GM19452 (cell line): Measurements from ENCODE around the gene BACE1-AS.

Experiments
- ATAC-seq: cut with Tn5 transposase; IDR thresholded peaks from one replicate; pipeline ENCODE4 v1.9.1; 2021; ENCODE audit not compliant: unreplicated experiment

The BACE1-AS gene

GRCh38 chr11:117289795-117290194 lies 1.4 kb upstream of the BACE1-AS start:
- no peak for ATAC-seq

DNA sequence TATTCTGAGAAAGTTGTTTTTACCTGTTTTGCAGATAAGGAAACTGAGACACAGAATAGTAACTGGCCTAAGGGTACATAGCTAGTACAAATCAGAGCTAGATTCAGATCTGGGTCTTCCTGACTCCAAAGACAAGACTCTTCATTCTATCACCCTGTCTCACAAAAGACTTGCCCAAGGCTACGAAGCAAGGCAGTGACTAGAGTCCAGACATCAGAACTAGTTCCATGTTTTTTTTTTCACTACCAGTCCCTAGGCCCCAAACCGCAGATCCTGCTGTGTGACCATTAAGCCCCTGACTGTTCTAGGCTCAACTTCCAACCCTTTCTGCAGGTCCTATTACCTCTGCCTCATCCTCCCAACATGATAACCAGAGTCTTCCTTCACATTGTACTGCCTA lies 1.5 kb downstream of the BACE1-AS start:
- ATAC-seq, result no peak

- ATAC-seq, result no peak
These were observed 4.4 kb downstream of the BACE1-AS start for GRCh38 chr11:117295438-117296137.

DNA sequence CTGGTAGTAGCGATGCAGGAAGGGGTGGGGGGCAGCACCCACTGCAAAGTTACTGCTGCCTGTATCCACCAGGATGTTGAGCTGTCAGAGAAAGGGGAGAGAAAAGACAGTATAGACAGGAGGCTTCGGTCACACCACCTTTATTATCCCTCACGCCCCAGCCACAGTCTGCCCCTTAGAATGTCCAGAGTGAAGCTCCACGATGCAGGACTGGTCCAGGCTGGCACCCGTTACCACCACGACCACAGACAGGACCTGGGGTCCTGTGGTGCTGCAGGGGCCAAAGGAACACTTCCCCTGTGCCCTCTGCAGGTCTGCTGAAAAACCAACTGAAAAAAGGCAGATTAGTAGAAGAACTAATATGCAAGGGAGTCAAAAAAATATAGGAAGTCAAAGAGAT lies 5.7 kb downstream of the BACE1-AS start:
- ATAC-seq, result no peak

- no peak for ATAC-seq
These were observed 7.0 kb downstream of the BACE1-AS start for GRCh38 chr11:117298195-117298594.

- no peak for ATAC-seq
These were observed 8.5 kb downstream of the BACE1-AS start for GRCh38 chr11:117299351-117300282.

DNA sequence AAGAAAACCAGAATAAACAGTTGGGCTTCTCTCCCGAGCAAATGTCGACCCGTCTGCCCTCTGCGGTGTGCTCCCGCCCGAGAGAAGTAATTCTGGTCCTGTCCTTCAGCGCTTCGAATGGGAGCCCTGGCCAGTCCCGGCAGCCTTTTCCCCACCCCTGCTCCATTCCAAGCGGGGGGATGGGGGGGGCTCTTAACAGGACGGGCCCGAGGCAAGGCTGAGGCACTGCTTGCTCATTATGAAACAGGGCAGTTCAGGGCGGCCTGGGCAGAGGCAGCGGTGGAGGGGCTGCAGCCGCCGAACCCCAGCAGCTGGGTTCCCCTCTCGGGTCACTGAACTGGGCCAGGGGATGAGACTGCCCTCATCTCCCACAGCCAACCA lies 9.1 kb downstream of the BACE1-AS start:
- ATAC-seq, result no peak

GRCh38 chr11:117300773-117301172 lies 9.6 kb downstream of the BACE1-AS start:
- ATAC-seq, result no peak

DNA sequence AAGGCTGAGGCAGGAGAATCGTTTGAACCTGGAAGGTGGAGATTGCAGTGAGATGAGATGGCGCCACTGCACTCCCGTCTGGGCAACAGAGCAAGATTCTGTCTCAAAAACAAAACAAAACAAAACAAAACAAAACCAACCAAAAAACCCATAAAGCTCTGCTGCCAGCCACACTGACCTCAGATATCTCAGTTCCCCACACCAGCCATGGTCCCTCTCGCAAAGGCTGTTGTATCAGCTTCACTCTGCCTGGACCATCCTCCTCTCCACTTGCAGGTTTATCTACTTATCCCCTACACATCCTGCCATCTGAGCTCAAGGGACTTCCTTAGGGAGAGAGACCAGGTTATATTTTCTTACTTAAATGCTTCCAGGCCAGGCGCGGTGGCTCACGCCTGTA lies 11.1 kb downstream of the BACE1-AS start:
- no peak for ATAC-seq

GRCh38 chr11:117303101-117303500 lies 12.0 kb downstream of the BACE1-AS start:
- no peak for ATAC-seq

GRCh38 chr11:117303646-117304315 lies 12.6 kb downstream of the BACE1-AS start:
- no peak for ATAC-seq

DNA sequence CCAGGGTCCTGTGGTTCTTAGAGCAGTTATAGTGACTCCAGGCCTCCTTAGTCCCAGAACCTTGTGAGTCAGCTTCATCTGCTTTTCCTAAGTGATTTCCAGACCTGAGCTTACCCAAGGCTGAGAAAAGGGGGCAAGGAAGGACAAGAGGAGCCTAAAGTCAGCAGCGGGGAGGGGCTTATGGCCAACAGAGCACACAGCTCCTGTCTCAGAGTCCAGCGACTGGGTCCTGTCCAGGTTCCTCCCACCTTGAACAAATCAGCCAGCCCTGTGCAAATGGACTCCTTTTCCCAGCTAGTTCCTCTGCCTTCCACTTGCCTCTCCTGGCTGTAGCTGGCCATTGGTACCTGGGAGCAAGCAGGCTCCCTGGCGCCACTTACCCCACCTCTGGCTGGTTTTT lies 14.0 kb downstream of the BACE1-AS start:
- ATAC-seq, result no peak

DNA sequence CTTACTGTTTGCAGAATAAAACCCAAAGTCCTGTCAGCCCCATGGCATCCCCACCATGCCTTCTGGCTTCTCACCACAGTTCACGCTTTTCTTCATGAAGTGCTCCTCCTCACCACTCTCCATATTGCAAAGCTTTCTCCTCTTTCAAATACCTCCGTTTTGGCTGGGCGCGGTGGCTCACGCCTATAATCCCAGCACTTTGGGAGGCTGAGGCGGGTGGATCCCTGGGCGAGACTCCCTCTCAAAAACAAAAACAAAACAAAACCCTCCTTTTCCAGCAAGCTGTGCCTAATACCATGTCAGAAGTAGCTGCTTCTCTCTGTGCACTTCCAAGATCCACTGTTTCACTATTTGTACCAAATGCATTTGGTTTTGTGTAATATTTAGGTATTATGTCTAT lies 18.2 kb downstream of the BACE1-AS start:
- no peak for ATAC-seq

GRCh38 chr11:117313091-117313490 lies 21.9 kb downstream of the BACE1-AS start:
- no peak for ATAC-seq

DNA sequence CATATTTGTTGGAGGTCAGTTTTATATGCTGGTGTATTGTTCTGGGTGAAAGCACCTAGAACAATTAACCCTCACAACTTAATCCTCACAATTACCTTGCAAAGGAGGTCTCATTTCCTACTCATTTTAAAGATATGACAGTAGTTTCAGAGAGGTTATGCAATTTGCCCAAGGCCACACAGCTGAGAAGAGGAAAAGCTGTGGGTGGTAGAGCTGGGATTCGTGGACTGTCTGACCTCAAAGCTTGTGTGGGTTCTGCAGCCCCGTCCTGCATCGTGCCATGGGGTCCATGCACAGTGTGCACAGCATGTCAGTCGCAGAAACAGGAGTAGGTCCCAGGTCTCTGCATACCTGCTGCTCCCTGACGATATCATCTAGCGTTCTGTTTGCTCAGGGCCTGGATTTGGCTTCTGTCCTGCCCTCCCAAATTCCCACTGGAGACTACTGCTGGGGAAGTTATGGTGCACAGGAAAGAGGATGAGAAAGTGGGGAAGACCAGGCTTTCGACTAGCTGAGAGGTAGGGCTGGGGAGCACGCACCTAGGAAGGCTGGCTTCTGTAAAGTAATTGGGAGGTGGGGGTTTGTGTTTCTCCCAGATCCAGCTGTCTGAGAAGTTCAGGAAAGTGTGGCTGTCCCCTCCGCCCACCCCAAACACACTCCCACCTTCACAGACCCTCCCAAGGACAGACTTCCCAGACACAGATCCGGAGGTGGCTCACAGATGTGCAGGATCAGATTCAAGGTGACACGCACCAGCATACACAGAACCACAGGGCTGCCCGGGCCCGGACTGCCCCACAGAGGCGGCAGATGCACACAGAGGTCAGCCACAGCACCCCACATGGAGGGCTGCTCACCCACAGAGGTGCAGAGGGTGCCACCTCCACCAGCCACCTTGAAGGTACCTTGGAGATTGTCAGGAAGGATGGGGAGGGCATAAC lies 23.0 kb downstream of the BACE1-AS start:
- no peak for ATAC-seq

DNA sequence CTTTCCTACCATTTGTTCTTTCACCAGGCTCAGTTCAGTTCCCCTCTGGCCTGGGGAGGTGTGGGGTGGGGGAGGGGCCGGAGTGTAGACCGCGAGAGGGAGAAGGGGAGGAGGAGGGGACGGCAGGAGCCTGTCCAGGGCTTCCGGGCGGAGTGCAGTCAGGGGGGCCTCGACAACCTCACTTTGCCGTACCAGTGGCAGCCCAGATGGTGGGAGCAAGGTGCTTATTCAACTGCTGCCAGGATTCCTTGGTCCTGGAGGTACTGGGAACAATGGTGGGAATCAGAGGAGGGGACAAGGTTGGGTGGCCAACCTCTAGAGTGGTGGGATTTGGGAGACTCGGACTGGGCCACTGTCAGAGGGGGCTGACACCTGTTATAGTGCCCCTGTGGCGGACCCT lies 23.7 kb downstream of the BACE1-AS start:
- ATAC-seq, result no peak

GRCh38 chr11:117315285-117316196 lies 24.4 kb downstream of the BACE1-AS start:
- no peak for ATAC-seq

DNA sequence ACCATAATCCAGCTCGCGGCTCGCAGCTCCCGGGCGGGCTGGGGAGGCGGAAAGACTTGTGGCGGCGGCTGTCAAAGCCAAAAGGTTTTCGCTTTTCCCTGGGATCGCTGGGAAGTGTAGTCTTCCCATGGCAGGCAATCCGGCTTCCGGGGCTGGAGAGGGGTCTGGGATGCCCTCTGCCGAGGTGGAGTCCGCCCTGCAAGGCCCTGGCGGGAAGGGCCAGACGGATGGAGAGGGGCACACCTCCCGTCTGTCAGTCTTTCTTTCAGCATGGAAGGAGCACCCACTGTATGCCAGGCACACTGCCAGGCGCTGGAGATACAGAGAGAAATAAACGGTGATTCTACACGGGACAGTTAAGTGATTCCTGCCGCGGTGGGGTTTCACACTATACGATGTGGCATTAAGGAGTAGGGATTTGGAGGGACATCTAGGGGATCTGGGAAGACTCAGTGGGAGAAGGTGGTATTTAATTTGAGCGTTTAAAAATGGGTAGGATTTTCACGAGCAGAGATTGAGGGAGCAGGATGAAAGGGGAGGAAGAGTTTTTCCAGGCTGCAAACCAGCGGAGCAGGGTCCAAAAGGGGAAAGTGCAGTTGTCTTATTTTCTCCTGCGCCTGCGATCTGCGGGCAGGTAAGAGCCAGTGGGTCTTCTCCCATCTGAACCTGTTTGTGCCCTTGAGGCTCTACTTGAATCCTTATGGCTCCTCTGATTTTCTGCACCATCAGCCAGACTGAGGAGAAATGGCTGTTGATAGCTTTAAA lies 25.2 kb downstream of the BACE1-AS start, which contains the start of gene BACE1:
BACE1 (minus strand) TSS at position 60 of the 765 bp plus-strand sequence. CDS start 461 bp downstream, outside the sequence.
- ATAC-seq, result no peak

GRCh38 chr11:117318738-117319137 lies 27.6 kb downstream of the BACE1-AS start:
- ATAC-seq, result no peak
